ENCODE data around the gene HDGFL1. TPM values are rescaled to one million over a fixed set of nuclear protein-coding genes. Genes with fewer than 3 reads are reported as not detected.

HDGFL1 gene
- total and polyA plus RNA-seq, 2 donors (not counting 3 experiments of a cell fraction or from before 2014, with no cell fraction given), result not detected

GRCh38 chr6:22526736-22527135, 42.6 kb upstream of the HDGFL1 start:
- BruUV-seq (replicated peaks), result no TSS peak
- H3K4me2 ChIP-seq (ENCODE audit: insufficient read depth, low read length), result no peak overlapping the region
- no peaks in the 10 kb centered on the region for H3K9me1 ChIP-seq (replicated peaks; ENCODE audit: control insufficient read depth, extremely low read depth, insufficient read depth, low read length)
- H3K27ac ChIP-seq (ENCODE audit: insufficient read depth, low read depth, low read length), result no peak overlapping the region
- intact Hi-C loops (cut with micrococcal nuclease), result no loop called here
- no peaks in the 10 kb centered on the region for H3K9me3 ChIP-seq (replicated peaks; ENCODE audit: control insufficient read depth, insufficient read depth, low read length)
- TF ChIP-seq POLR2A (IDR thresholded peaks at IDR 0.05; ENCODE audit: low read depth, low read length) (no peak), GATA2 (IDR thresholded peaks at IDR 0.05; ENCODE audit: insufficient read depth, insufficient read length, low read depth, low read length) (no peak), MYC (IDR thresholded peaks at IDR 0.05; ENCODE audit: low read depth, low read length) (no peak), EZH2 (IDR thresholded peaks at IDR 0.05; ENCODE audit: borderline replicate concordance, low read depth, low read length, severe bottlenecking) (no peak), JUN (IDR thresholded peaks at IDR 0.05; ENCODE audit: borderline replicate concordance, insufficient read depth, insufficient read length, low read depth) (no peak), FOS (IDR thresholded peaks at IDR 0.05; ENCODE audit: borderline replicate concordance, insufficient read depth, low read length) (no peak)
- TF ChIP-seq, protein P1, sequence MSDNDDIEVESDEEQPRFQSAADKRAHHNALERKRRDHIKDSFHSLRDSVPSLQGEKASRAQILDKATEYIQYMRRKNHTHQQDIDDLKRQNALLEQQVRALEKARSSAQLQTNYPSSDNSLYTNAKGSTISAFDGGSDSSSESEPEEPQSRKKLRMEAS (IDR thresholded peaks at IDR 0.05; ENCODE audit: insufficient read depth, insufficient read length), result no peak
- TF ChIP-seq, protein P2, sequence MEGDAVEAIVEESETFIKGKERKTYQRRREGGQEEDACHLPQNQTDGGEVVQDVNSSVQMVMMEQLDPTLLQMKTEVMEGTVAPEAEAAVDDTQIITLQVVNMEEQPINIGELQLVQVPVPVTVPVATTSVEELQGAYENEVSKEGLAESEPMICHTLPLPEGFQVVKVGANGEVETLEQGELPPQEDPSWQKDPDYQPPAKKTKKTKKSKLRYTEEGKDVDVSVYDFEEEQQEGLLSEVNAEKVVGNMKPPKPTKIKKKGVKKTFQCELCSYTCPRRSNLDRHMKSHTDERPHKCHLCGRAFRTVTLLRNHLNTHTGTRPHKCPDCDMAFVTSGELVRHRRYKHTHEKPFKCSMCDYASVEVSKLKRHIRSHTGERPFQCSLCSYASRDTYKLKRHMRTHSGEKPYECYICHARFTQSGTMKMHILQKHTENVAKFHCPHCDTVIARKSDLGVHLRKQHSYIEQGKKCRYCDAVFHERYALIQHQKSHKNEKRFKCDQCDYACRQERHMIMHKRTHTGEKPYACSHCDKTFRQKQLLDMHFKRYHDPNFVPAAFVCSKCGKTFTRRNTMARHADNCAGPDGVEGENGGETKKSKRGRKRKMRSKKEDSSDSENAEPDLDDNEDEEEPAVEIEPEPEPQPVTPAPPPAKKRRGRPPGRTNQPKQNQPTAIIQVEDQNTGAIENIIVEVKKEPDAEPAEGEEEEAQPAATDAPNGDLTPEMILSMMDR (IDR thresholded peaks at IDR 0.05; ENCODE audit: extremely low read depth in 1 of 2, insufficient read depth in 1 of 2, low read depth in 1 of 2, low read length in 2 of 2), result no peak
- H3K4me1 ChIP-seq (ENCODE audit: control insufficient read depth, extremely low read depth, insufficient read depth, low read length), result no peaks in the 10 kb centered on the region
- H3K27me3 ChIP-seq (ENCODE audit: control insufficient read depth in 2 of 2, insufficient read depth in 2 of 2, low read length in 2 of 2), result no peaks in the 10 kb centered on the region
- H3K9ac ChIP-seq (replicated peaks; ENCODE audit: extremely low read depth, insufficient read depth, low read length), result no peak overlapping the region
- DNase-seq (ENCODE audit: low read depth, low spot score), result no peak
- H3K36me3 ChIP-seq (ENCODE audit: control insufficient read depth in 2 of 2, extremely low read depth in 1 of 2, insufficient read depth in 2 of 2, low read length in 2 of 2), result no peaks in the 10 kb centered on the region
- H2AFZ ChIP-seq (ENCODE audit: low read depth, low read length), result no peak overlapping the region
- ChIA-PET CTCF (interaction anchor here (0.7 to 1.3 kb wide), 3 partner anchors 8 to 13 kb away, joined by 3 to 5 read pairs (median 3); no protein-coding TSS in a partner anchor), POLR2A (no interaction called here)
- dilution Hi-C loops (cut with MboI; ENCODE audit: extremely low pct_ligation_motif_present, low sequenced_read_pairs), result no loop called here
- H3K79me2 ChIP-seq (ENCODE audit: control insufficient read depth, insufficient read depth, low read length), result no peaks in the 10 kb centered on the region
- no peak overlapping the region for H3K4me3 ChIP-seq (replicated peaks in 1 of 3; ENCODE audit: insufficient read depth in 1 of 3, low read depth in 1 of 3, low read length in 3 of 3)
- FAIRE-seq, result no peak
- no peaks in the 10 kb centered on the region for H4K20me1 ChIP-seq (replicated peaks; ENCODE audit: control insufficient read depth, extremely low read depth, insufficient read depth, low read length)
